Measurements from ENCODE around the gene PLXNA2.

The PLXNA2 gene

GRCh38 chr1:207987164-207987563 is 257.0 kb downstream of the PLXNA2 start:
- H4K20me1 ChIP-seq (ENCODE audit: insufficient read depth, low read length): no peaks in the 10 kb centered on the region
- H3K27ac ChIP-seq (ENCODE audit: low read length): no peak overlapping the region
- H3K36me3 ChIP-seq (replicated peaks; ENCODE audit: low read depth, low read length): no peaks in the 10 kb centered on the region
- H3K79me2 ChIP-seq (ENCODE audit: low read length): no peaks in the 10 kb centered on the region
- no peak overlapping the region for H3K4me2 ChIP-seq (ENCODE audit: low read length)
- H3K9ac ChIP-seq (ENCODE audit: low read length): no peak overlapping the region
- H3K27me3 ChIP-seq (ENCODE audit: low read depth, low read length): peaks cover 31% of the 10 kb centered on the region
- H3K4me3 ChIP-seq (ENCODE audit: low read length): no peak overlapping the region
- no peak for TF ChIP-seq CTCF (IDR thresholded peaks at IDR 0.05; ENCODE audit: low read depth, low read length)
- TF ChIP-seq EZH2phosphoT487 (IDR thresholded peaks at IDR 0.05; ENCODE audit: low read depth): no peak
- no peak overlapping the region for H2AFZ ChIP-seq (ENCODE audit: low read depth, low read length)
- peaks cover 7% of the 10 kb centered on the region for H3K4me1 ChIP-seq (ENCODE audit: low read length)
- no peaks in the 10 kb centered on the region for H3K9me3 ChIP-seq (ENCODE audit: insufficient read depth, low read length)

DNA sequence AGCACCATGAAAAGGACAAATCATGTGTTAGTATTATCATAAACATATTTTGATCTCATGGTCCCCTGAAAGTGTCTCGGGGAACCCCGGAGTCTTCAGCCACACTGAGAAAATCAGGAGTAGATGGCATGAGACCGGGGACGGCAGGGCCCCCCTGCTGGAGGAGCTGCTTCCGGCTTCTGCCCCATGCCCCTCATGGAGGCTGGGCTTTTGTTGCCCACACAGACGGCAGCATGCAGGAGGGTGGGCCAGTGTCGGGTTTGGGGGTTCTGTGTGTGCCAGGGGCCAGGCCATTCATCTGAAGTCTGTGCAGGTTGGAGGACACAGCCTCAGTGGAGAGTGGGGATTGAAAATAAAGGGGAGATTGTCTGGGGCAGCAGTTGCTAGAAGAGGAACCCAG is 258.2 kb downstream of the PLXNA2 start:
- H2AFZ ChIP-seq (ENCODE audit: low read depth, low read length): no peak overlapping the region
- H3K36me3 ChIP-seq (replicated peaks; ENCODE audit: low read depth, low read length): no peaks in the 10 kb centered on the region
- no peak overlapping the region for H3K27ac ChIP-seq (ENCODE audit: low read length)
- H3K27me3 ChIP-seq (ENCODE audit: low read depth, low read length): peaks cover 40% of the 10 kb centered on the region
- H3K79me2 ChIP-seq (ENCODE audit: low read length): no peaks in the 10 kb centered on the region
- no peak overlapping the region for H3K9ac ChIP-seq (ENCODE audit: low read length)
- H3K4me1 ChIP-seq (ENCODE audit: low read length): peaks cover 7% of the 10 kb centered on the region
- H3K4me3 ChIP-seq (ENCODE audit: low read length): no peak overlapping the region
- H3K9me3 ChIP-seq (ENCODE audit: insufficient read depth, low read length): no peaks in the 10 kb centered on the region
- TF ChIP-seq CTCF (IDR thresholded peaks at IDR 0.05; ENCODE audit: low read depth, low read length) (no peak), EZH2phosphoT487 (IDR thresholded peaks at IDR 0.05; ENCODE audit: low read depth) (no peak)
- H3K4me2 ChIP-seq (ENCODE audit: low read length): no peak overlapping the region
- H4K20me1 ChIP-seq (ENCODE audit: insufficient read depth, low read length): no peaks in the 10 kb centered on the region

- no peaks in the 10 kb centered on the region for H3K9me3 ChIP-seq (ENCODE audit: insufficient read depth, low read length)
- no peaks in the 10 kb centered on the region for H3K36me3 ChIP-seq (replicated peaks; ENCODE audit: low read depth, low read length)
- H3K27me3 ChIP-seq (ENCODE audit: low read depth, low read length): peaks cover 42% of the 10 kb centered on the region
- H2AFZ ChIP-seq (ENCODE audit: low read depth, low read length): no peak overlapping the region
- H4K20me1 ChIP-seq (ENCODE audit: insufficient read depth, low read length): no peaks in the 10 kb centered on the region
- peaks cover 7% of the 10 kb centered on the region for H3K4me1 ChIP-seq (ENCODE audit: low read length)
- TF ChIP-seq CTCF (IDR thresholded peaks at IDR 0.05; ENCODE audit: low read depth, low read length): no peak
- no peak overlapping the region for H3K4me3 ChIP-seq (ENCODE audit: low read length)
- H3K79me2 ChIP-seq (ENCODE audit: low read length): no peaks in the 10 kb centered on the region
- H3K4me2 ChIP-seq (ENCODE audit: low read length): no peak overlapping the region
- no peak overlapping the region for H3K9ac ChIP-seq (ENCODE audit: low read length)
- no peak overlapping the region for H3K27ac ChIP-seq (ENCODE audit: low read length)
These were observed 259.2 kb downstream of the PLXNA2 start for GRCh38 chr1:207984831-207985572.

- TF ChIP-seq CTCF (IDR thresholded peaks at IDR 0.05; ENCODE audit: low read depth, low read length) (no peak), EZH2phosphoT487 (IDR thresholded peaks at IDR 0.05; ENCODE audit: low read depth) (no peak)
- H3K27me3 ChIP-seq (ENCODE audit: low read depth, low read length): peaks cover 48% of the 10 kb centered on the region
- H4K20me1 ChIP-seq (ENCODE audit: insufficient read depth, low read length): no peaks in the 10 kb centered on the region
- no peak overlapping the region for H3K27ac ChIP-seq (ENCODE audit: low read length)
- H3K4me3 ChIP-seq (ENCODE audit: low read length): no peak overlapping the region
- H3K4me2 ChIP-seq (ENCODE audit: low read length): no peak overlapping the region
- H3K79me2 ChIP-seq (ENCODE audit: low read length): no peaks in the 10 kb centered on the region
- H3K9ac ChIP-seq (ENCODE audit: low read length): no peak overlapping the region
- H3K36me3 ChIP-seq (replicated peaks; ENCODE audit: low read depth, low read length): no peaks in the 10 kb centered on the region
- no peak overlapping the region for H2AFZ ChIP-seq (ENCODE audit: low read depth, low read length)
- peaks cover 7% of the 10 kb centered on the region for H3K4me1 ChIP-seq (ENCODE audit: low read length)
- H3K9me3 ChIP-seq (ENCODE audit: insufficient read depth, low read length): no peaks in the 10 kb centered on the region
These were observed 261.0 kb downstream of the PLXNA2 start for GRCh38 chr1:207983044-207983635.
